Activated CD8-positive, alpha-beta memory T cell treated with anti-CD3 and anti-CD28 coated beads, Interleukin-2, amount 50 U/mL, for 4 hours (primary cell): ENCODE data around the gene PPP3R1.
"Not testable (repeated sequence)": the region's sequence is repeated elsewhere in the genome, so short reads cannot be mapped to it uniquely, and the experiment has no call there.

ENCODE experiments used
- DNase-seq: peaks from one replicate; pipeline ENCODE4 v3.0.0-alpha.2; 2020

Gene PPP3R1

DNA sequence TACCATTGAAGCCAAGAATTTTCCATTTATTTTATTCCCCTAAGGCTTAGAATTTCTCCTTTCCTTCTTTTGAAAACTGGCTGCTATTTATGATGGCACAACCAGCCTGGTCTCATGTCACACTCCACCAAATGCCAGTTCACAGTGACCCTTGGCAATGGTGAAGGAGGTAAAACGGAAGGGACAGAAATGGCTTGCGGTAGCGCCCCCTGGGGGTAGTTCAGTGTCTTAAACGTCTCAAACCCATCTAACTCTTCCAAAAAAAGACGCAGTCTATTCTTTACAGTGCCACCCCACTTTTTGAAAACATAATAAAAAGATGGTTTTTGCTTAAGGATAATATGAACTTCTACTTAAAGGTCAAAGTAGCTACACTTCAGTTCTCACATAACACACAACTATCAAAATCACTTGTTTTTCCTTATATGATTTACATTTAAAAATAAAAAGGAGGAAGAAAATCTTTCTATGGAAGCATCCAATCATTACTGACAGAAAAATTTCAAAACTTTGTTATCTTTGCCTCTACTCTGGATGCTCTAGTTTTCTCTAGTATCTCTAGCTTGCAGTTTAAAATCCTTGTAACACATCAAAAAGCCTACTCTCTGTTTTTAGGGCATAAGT is 66.7 kb downstream of the PPP3R1 start:
- peak; percentile 61 for DNase-seq

DNA sequence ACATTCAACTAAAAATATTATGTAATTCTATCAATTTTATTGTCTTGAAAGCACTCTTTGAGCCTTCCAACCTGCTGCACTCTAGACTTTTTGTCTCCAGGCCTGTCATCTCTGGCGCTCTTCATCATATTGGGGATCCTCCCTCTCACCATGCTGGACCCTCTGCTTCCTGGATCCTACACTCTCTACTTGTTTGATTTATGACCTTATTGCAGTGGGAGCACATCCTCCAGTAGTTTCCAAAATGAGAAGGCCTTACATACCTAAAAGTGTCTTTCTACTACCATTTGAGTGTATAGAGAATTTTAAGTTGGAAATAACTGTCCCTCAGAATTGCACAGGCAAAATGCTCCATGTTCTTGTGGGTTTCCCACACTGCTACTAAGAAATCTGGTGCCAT is 69.4 kb downstream of the PPP3R1 start:
- DNase-seq: no peak

- no peak for DNase-seq
Measured at GRCh38 chr2:68178954-68179627, 73.2 kb downstream of the PPP3R1 start.

- no peak for DNase-seq
Measured at GRCh38 chr2:68178432-68178831, 73.9 kb downstream of the PPP3R1 start.

GRCh38 chr2:68177541-68177940 is 74.8 kb downstream of the PPP3R1 start:
- no peak for DNase-seq

DNA sequence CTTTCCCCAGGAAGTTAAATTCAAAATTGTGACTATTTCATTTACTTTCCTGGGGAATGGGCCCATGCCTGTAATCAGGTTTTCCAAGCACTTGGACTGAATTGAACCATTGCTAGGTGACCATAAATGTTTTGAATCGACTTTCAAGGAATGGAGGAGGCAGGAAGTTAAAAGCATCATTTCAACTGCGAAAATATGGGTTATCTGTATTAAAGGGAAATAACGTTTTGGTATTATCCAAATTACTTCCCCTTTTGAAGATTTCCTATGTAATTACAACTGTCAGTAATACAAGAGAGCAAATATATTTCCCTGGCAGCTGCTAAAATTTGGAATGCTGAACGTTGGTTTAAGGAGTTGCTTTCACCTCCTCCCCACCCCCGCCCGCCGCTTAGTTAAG is 75.7 kb downstream of the PPP3R1 start:
- DNase-seq: no peak

DNA sequence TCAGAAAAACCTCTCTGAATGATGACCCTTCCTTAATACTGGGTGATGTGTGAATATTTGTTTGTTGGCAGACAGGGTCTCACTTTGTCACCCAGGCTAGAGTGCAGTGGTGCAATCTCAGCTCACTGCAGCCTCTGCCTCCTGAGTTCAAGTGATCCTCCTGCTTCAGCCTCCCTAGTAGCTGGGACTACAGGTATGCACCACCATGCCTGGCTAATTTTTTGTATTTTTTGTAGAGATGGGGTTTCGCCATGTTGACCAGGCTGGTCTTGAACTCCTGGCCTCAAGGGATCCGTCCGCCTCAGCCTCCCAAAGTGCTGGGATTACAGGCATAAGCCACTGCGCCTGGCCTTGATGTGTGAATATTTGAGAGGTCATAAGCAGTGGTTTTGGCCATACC is 77.1 kb downstream of the PPP3R1 start:
- not testable (repeated sequence) for DNase-seq

- no peak for DNase-seq
Measured at GRCh38 chr2:68172990-68173700, 79.2 kb downstream of the PPP3R1 start.

DNA sequence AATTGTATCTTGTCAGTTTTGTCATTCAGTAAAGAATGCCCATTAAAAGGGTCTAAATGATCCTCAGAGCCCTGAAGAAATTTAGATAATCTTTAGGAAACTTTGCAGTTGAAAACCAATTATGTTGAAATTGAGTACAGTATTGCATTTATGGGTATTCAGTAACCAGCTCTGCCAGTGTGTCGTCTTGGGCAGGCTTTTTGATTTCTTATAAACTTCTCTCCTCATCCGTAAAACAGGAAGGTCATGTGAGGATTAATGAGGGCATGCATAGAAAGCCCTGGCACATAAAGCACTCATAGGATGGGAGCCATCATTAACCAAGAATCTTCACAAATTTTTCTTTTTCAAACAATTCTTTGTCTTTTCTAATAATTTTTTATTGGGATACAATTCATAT is 79.8 kb downstream of the PPP3R1 start:
- no peak for DNase-seq

GRCh38 chr2:68171684-68172083 is 80.6 kb downstream of the PPP3R1 start:
- DNase-seq: no peak

GRCh38 chr2:68171146-68171545 is 81.2 kb downstream of the PPP3R1 start:
- DNase-seq: no peak

- no peak for DNase-seq
Measured at GRCh38 chr2:68169308-68169707, 83.0 kb downstream of the PPP3R1 start.

DNA sequence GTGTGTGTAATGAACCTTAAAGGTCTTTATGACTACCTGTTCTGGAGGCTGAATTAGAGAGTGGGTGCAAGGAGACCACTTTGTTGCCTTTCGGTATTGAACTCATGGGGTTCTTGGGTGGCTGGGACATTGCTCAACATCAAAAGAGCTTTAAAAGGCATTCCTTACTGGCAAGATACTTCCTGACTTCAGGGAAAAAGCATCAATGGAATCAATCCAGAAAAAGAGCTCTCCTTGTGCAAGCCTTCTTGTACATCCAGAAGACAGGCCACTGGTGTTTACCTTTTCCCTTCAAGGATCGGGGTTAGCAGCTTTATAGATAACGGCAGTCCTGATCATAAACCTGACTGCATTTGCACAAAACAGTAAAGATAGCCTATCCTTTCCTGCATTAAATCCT is 85.1 kb downstream of the PPP3R1 start:
- no peak for DNase-seq

DNA sequence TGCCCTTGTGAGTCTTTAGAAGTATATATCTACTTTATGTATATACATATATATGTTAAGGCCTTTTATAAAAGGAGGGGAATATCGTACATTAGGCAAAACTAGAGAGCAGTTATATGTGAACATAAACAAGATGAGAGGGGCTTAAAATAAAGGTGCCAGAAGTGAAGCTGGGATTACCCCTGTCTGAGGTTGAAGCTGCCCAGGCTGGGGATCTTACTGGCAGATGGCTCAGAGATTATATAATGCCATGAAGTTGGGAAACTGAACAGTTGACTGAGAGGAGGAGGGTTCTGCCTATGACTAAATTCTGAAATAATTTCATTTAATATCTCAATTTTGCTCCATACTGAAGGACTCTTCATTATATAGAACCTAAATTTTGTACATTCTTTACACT is 88.7 kb downstream of the PPP3R1 start:
- DNase-seq: no peak

- DNase-seq: no peak
Measured at GRCh38 chr2:68158134-68158447, 94.2 kb downstream of the PPP3R1 start.

DNA sequence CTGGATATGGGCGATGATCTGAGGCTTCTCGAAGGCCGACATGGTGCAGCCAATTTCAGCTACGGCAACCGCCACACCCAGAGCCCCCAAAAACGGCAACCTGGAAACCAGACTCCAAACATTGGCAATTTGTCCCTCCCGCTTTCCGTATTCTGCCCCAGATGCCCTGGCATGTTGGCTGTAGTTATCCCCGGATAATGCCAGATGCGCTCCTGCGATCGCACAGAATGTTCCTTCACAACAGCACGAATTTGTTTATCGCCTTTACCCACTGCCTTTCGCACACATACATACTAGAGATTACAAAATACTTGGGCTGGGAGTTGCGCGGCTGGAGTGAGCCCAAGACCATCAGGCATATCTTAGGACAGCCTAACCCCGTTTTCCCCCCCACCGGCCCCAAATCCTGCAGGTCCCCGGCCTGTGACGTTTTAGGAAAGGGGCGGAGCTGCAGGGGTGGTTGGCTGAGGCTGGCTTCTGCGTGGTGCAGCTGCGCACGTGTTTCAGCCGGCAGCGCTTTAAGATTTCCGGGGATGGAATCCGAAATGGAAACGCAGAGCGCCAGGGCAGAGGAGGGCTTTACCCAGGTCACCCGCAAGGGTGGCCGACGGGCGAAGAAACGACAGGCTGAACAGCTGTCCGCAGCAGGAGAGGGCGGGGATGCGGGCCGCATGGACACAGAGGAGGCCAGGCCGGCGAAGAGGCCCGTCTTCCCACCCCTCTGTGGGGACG is 94.8 kb downstream of the PPP3R1 start, which contains the start of gene PNO1:
TSS of gene PNO1 (plus strand) at position 487 of the 732 bp plus-strand sequence. CDS start at position 534, 47 bp downstream.
- DNase-seq: peak; percentile 98

DNA sequence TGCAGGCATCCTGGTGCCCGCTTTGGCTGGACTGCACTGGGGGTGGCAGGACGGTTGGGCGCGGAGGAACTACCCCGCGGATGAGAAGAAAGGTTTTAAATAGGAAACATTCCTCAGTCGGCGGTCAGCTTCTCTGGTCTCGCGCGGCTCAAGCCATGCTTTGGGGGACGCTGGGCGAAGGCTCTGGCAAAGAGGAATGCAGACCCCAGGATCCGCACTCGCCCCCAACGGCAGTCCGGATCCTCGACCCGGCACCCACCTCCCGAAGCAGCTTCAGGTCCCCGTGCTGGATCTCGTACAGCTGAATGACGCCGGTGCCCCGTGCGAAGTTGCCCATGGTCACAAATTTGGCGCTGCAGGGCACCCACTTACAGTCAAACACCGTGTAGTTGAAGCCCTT is 95.3 kb downstream of the PPP3R1 start:
- no peak for DNase-seq

DNA sequence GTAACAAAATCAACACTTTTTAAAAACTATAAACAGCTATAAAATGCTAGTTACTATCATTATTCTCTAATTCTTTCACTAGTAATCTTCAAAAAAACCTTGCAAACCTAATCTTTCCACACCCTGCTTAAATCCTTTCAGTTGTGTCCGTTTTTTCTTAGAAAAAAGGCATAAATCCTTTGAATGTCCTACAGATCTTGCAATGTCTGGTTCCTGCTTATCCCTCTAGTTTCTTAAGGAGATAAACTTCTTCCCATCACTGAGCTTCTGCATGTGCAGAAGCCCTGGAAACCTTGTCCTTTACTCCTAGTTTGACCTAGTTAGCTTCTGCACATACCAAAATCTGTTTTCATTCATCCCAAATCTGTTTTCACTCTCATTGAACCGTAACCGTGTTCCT is 95.9 kb downstream of the PPP3R1 start:
- no peak for DNase-seq

- DNase-seq: no peak
Measured at GRCh38 chr2:68155618-68156017, 96.7 kb downstream of the PPP3R1 start.

- DNase-seq: no peak
Measured at GRCh38 chr2:68152681-68153347, 99.5 kb downstream of the PPP3R1 start.

- no peak for DNase-seq
Measured at GRCh38 chr2:68151037-68151436, 101.3 kb downstream of the PPP3R1 start.

GRCh38 chr2:68141875-68142274 is 110.5 kb downstream of the PPP3R1 start:
- no peak for DNase-seq
